Measurements from ENCODE around the gene CRYAB.

CRYAB gene, protein sequence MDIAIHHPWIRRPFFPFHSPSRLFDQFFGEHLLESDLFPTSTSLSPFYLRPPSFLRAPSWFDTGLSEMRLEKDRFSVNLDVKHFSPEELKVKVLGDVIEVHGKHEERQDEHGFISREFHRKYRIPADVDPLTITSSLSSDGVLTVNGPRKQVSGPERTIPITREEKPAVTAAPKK

GRCh38 chr11:111911563-111912401, at the start of gene CRYAB:
TSS of gene CRYAB (minus strand) at chr11:111911770. CDS start at chr11:111911724, 46 bp downstream.
- DNase-seq = peak; percentile 91

- DNase-seq = no peak
Measured at GRCh38 chr11:111960916-111961315, 49.3 kb upstream of the CRYAB start.

GRCh38 chr11:111957663-111958444, 46.3 kb upstream of the CRYAB start:
- peak; percentile 81 for DNase-seq

- no peak for DNase-seq
Measured at GRCh38 chr11:111954154-111954553, 42.6 kb upstream of the CRYAB start.

GRCh38 chr11:111951565-111951964, 40.0 kb upstream of the CRYAB start:
- DNase-seq = no peak

DNA sequence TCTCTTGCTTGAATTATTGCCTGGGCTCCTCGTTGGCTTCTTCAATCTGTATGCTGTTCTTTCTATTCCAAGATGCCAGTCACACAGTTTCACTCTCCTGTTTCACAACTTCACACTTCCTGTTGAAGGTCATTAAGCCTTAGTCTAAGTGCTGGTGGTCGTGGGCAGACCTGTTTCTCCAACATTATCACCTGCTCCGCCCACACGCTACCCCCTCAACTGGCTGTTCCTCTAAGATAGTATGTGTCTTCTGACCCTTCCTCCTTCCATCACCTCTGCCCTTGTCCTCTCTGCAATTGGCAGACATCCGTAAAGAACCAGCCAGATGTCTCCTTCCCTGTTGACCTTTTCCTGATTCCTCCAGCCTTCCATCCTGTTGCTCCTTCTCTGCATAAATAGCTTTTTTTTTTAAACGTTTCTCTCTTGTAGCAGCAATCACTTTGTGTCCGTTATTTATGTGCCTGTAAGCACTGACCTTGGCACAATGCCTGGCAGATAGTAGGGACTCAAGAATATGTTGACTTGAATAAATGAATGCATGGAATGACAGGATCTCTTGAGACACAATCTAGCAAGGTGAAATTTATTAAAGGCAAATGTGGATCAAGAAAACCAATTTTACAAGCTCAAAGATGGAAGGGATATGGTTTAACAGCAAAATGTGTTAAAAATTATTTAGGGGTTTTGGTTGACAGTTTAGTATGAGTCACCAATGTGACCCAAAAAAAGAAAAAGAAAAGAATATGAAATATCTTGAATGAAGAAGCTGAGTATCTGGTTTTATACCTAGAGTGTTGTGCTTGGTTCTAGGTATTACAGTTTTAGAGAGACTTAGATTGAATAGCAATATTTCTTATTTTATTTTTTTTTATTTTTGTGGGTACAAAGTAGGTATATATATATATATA, 38.2 kb upstream of the CRYAB start:
- no peak for DNase-seq

GRCh38 chr11:111947143-111947542, 35.6 kb upstream of the CRYAB start:
- DNase-seq = no peak

DNA sequence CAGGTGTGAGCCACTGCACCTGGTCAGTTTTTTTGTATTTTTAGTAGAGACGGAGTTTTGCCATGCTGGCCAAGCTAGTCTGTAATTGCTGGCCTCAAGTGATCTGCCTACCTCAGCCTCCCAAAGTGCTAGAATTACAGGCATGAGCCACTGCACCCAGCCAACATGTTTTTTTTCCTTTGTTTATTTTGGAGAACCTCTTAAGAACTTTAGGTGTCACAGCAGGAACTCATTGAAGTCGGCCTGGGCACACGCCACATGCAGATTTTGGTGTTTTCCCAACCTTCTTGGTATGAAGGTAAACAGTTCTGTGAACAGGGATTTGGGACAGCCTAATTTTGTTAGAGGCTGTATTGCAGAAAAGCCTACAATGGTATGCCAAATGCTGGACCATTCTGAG, 34.9 kb upstream of the CRYAB start:
- DNase-seq = no peak

DNA sequence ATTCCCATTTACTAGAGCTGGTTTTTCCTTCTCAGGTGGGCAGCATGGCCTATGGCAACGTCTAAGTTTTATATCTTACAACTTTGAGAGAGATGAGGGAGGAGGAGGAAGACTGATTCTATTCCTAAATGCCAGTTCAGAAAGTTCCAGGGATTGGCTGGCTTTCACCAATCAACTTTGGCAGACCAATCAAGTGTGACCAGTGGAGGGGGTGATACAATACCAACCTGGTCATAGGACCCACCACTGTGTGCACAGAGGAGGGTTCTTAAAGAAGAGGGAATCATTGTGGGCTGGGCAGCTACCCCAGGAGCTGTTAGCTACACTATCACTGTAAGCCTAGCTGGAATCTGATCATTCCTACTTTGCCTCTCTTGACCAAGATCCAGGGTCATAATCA, 33.6 kb upstream of the CRYAB start:
- no peak for DNase-seq

GRCh38 chr11:111944651-111945051, 33.1 kb upstream of the CRYAB start:
- DNase-seq = no peak

DNA sequence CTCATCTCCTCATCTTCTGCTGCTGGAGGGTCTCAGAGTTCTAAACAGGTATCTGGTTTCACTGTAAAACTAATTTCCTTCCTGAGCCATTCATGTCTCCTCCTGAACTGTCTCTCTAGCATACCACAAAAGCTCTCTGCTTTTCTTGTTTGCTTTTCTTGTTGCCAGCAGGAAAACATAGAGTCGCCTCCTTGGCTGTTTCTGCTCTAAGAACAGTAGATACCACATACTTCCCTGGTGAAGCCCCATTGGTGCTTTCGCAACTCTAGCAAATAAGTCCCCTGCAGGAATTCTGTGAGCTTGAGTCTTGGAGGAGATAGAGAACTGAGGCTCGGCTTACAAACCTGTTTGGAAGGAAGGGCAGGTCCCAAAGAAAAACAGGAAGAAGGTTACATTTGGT, 32.6 kb upstream of the CRYAB start:
- DNase-seq = no peak

DNA sequence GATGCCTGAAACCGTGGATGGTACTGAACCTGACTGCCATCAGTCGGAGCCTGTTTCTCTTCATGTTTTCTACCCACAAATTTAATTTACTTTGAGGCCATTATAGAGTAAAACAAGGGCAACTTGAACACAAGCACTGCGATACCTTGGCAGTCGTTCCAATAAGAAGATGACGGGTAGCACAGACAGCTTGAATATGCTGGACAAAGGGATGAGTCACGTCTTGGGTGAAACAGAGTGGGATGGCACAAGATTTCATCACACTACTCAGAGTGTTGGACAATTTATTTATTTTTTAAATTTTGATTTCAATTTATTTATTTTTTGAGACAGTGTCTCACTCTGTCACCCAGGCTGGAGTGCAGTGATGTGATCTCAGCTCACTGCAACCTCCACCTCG, 31.3 kb upstream of the CRYAB start:
- no peak for DNase-seq

DNA sequence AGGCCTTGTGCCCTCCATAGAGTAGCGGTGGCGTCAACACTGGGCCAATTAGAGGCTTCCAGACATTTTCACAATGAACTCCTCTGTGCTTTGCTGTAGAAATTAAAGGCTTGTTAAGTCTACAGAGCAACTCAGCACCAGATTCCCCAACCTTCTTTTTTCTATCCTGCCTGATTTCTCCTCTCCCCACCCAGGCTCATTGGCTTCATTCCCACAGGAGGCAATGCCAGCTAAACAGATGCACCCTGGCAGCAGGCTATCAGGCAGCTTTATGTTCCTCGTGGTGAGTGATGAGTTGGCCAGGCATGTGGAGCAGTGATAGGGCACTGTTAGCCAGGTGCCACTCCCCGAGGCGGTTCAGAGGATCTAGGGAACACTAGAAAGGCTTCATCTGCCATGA, 30.4 kb upstream of the CRYAB start:
- DNase-seq = peak; percentile 64

GRCh38 chr11:111939836-111940604, 28.4 kb upstream of the CRYAB start:
- no peak for DNase-seq

GRCh38 chr11:111938687-111939160, 27.2 kb upstream of the CRYAB start:
- peak; percentile 49 for DNase-seq

- DNase-seq = no peak
Measured at GRCh38 chr11:111937844-111938243, 26.3 kb upstream of the CRYAB start.

DNA sequence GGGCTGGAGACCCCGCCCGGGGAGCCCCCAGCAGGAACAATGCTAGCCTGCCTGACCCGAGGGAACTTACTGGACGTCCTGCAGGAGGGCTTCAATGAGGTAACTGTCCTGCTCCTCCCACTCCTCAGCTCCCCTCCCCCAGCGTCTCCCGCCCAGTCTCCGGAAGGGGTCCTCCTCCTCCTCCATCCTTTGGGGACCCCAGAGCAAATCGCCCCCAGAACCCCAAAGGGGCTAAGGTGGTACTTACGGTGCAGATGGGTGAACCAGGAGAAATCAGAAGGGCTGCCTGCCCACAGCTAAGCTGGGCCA, 25.8 kb upstream of the CRYAB start:
- no peak for DNase-seq

GRCh38 chr11:111936040-111936540, 24.5 kb upstream of the CRYAB start:
- no peak for DNase-seq

DNA sequence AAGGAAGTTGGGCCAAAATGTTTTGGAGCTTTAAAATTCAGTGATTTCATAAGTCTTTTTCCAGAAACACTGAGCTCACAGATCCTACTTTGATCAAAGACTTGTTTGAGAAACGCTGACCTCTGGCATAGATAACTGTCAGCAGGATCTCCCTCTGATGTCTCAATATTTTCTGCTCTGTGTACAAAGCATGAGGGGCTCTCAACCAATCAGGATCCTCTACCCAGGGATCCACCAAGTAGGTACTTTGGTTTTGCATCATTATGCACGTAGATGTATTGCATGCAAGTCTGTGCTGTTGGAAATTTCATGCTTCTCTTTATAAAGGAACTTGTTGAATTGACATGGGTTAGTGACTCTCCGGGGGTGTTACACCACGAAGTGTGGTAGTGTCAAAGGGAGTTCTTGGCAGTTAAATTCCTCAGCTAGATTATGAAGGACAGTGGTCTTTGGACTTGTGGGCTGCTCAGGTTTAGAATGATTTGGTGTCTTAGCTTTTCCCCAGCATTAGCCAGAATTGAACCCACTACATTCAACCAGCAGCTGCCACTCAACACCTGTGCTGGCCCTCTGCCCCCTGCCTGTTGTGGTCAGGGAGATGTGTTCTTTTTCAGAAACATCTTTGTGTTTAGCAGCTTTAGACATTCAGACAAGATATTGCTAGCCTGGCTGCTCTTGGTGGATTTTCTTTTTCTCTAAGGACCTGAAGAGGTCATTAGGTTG, 23.9 kb upstream of the CRYAB start:
- no peak for DNase-seq

GRCh38 chr11:111934306-111934705, 22.7 kb upstream of the CRYAB start:
- no peak for DNase-seq

DNA sequence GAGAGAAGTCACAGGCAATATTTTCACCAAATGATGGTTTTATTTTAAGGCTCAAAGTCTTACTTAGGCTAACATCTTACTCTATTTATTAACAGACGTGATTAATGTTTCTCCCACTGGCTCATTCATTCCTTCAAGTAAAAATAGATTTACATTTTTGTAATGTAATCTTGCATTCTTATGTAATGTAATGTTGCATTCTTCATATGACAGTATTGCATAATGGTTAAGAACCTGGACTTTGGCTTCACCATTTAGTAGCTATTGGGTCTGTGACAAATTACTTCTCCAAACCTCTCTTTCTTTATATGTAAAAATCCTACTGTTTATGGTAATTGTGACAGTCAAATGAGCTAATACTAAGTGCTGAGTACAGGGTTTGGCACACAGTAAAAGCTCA, 22.3 kb upstream of the CRYAB start:
- DNase-seq = no peak

All from left hindlimb (tissue), 1 donor.